ENCODE results near the gene DLGAP4. TPM values are rescaled to one million over a fixed set of nuclear protein-coding genes. Genes with fewer than 3 reads are reported as not detected.

The DLGAP4 gene
- total and polyA plus RNA-seq, 2 donors = 17.2 to 61.3 TPM

- DNase-seq (ENCODE audit: extremely low spot score) = no peak
- H3K27ac ChIP-seq (ENCODE audit: low read depth) = no peak overlapping the region
- 63% methylated on average over 12 of the region's 12 CpGs for WGBS
- no peak overlapping the region for H3K4me3 ChIP-seq (ENCODE audit: low read depth, low read length)
- H3K36me3 ChIP-seq (ENCODE audit: insufficient read depth) = no peaks in the 10 kb centered on the region
- no peaks in the 10 kb centered on the region for H3K4me1 ChIP-seq (ENCODE audit: insufficient read depth)
Measured at GRCh38 chr20:36319356-36320260, 13.5 kb downstream of the DLGAP4 start.

DNA sequence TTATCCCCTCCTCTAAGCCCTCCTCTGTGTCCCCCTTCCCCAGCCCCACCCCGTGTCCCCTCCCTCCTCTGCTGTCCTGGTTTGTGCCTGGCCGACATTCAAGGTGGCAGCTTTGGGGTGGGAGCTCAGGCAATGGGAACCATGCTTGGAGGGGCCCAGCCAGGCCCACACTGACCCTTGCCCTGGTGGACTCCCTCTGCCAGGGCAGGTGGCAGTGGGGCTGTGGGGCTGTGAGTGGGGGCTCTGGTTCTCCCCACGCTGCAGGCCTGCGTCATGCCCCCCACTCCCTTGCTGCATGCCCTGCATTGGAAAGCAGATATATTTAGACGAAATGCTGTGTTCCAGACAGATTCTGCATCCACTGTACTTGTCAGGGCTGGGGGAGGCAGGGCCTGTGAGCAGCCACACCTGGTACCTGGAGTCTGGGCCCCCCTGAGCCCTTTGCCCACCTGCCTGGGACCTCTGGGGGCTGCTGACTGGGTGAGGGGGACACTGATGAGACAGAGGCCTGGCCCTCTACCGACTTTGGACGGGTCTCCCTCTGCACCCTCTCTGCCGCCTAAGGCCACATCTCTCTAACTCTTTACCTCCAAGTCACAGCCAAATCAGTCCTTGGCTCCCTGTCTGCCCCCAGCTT, 14.2 kb downstream of the DLGAP4 start:
- H3K4me3 ChIP-seq (ENCODE audit: low read depth, low read length) = no peak overlapping the region
- WGBS = 57% methylated on average over 8 of the region's 8 CpGs

DNA sequence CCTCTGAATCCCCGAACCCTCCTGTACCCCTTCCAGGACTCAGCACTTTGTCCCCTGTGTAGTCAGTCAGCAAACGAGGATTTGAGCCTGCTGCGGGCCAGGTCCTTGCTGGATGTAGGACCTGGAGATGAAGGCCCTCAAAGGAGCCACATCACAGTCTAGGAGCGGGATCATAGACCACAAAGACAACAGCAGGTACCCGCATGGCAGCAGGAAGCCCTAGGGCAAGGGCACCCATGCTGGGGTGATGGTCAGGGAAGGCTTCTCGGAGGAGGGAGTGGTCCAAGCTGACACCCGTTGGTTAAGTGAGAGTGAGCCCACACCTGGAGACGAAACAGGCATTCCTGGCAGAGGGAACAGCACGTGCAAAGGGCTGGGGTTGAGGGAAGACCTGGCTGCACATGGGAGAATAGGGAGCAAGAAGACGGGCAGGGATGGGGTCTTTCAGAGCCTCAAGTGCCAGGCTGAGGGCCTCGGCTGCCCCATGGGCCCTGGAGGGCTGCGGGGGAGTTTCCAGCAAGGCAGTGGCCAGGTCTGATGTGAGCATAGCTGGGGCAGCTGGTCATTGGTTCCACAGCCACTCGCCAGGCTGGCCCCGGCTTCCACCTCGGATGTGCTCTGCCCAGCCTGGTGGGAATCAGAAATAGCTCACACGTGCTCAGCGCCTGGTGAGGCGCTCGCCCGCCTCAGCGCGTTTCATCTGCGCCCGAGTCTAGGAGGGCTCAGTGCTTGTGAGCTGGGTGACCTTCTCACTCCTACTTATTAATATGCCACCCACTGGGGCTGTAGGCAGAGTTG, 15.0 kb downstream of the DLGAP4 start:
- H3K36me3 ChIP-seq (ENCODE audit: insufficient read depth) = no peaks in the 10 kb centered on the region
- no peaks in the 10 kb centered on the region for H3K4me1 ChIP-seq (ENCODE audit: insufficient read depth)
- 81% methylated on average over 24 of the region's 24 CpGs for WGBS
- H3K27ac ChIP-seq (ENCODE audit: low read depth) = no peak overlapping the region
- H3K4me3 ChIP-seq (ENCODE audit: low read depth, low read length) = no peak overlapping the region
- no peak for DNase-seq (ENCODE audit: extremely low spot score)

More for the DNA sequence above, 14.2 kb downstream of the DLGAP4 start:
- no peak for DNase-seq (ENCODE audit: extremely low spot score)
- Histone ChIP-seq H3K36me3 (ENCODE audit: insufficient read depth) (no peaks in the 10 kb centered on the region), H3K4me1 (ENCODE audit: insufficient read depth) (no peaks in the 10 kb centered on the region), H3K27ac (ENCODE audit: low read depth) (no peak overlapping the region)

- Histone ChIP-seq H3K36me3 (ENCODE audit: insufficient read depth) (no peaks in the 10 kb centered on the region), H3K4me3 (ENCODE audit: low read depth, low read length) (no peak overlapping the region), H3K4me1 (ENCODE audit: insufficient read depth) (no peaks in the 10 kb centered on the region), H3K27ac (ENCODE audit: low read depth) (no peak overlapping the region)
- DNase-seq (ENCODE audit: extremely low spot score) = no peak
- WGBS = 64% methylated on average over 5 of the region's 5 CpGs
Measured at GRCh38 chr20:36322131-36322530, 16.0 kb downstream of the DLGAP4 start.

GRCh38 chr20:36330091-36330490, 24.0 kb downstream of the DLGAP4 start:
- no peak overlapping the region for H3K27ac ChIP-seq (ENCODE audit: low read depth)
- no peak for DNase-seq (ENCODE audit: extremely low spot score)
- 79% methylated on average over 5 of the region's 5 CpGs for WGBS
- H3K4me1 ChIP-seq (ENCODE audit: insufficient read depth) = no peaks in the 10 kb centered on the region
- no peak overlapping the region for H3K4me3 ChIP-seq (ENCODE audit: low read depth, low read length)
- no peaks in the 10 kb centered on the region for H3K36me3 ChIP-seq (ENCODE audit: insufficient read depth)

GRCh38 chr20:36331209-36331608, 25.1 kb downstream of the DLGAP4 start:
- WGBS = 19% methylated on average over 7 of the region's 7 CpGs
- no peak for DNase-seq (ENCODE audit: extremely low spot score)
- Histone ChIP-seq H3K27ac (ENCODE audit: low read depth) (no peak overlapping the region), H3K4me1 (ENCODE audit: insufficient read depth) (no peaks in the 10 kb centered on the region), H3K36me3 (ENCODE audit: insufficient read depth) (no peaks in the 10 kb centered on the region), H3K4me3 (ENCODE audit: low read depth, low read length) (no peak overlapping the region)

GRCh38 chr20:36333841-36334240, 27.7 kb downstream of the DLGAP4 start:
- Histone ChIP-seq H3K4me1 (ENCODE audit: insufficient read depth) (no peaks in the 10 kb centered on the region), H3K27ac (ENCODE audit: low read depth) (no peak overlapping the region), H3K36me3 (ENCODE audit: insufficient read depth) (no peaks in the 10 kb centered on the region), H3K4me3 (ENCODE audit: low read depth, low read length) (no peak overlapping the region)
- WGBS = 78% methylated on average over 5 of the region's 5 CpGs
- DNase-seq (ENCODE audit: extremely low spot score) = no peak

DNA sequence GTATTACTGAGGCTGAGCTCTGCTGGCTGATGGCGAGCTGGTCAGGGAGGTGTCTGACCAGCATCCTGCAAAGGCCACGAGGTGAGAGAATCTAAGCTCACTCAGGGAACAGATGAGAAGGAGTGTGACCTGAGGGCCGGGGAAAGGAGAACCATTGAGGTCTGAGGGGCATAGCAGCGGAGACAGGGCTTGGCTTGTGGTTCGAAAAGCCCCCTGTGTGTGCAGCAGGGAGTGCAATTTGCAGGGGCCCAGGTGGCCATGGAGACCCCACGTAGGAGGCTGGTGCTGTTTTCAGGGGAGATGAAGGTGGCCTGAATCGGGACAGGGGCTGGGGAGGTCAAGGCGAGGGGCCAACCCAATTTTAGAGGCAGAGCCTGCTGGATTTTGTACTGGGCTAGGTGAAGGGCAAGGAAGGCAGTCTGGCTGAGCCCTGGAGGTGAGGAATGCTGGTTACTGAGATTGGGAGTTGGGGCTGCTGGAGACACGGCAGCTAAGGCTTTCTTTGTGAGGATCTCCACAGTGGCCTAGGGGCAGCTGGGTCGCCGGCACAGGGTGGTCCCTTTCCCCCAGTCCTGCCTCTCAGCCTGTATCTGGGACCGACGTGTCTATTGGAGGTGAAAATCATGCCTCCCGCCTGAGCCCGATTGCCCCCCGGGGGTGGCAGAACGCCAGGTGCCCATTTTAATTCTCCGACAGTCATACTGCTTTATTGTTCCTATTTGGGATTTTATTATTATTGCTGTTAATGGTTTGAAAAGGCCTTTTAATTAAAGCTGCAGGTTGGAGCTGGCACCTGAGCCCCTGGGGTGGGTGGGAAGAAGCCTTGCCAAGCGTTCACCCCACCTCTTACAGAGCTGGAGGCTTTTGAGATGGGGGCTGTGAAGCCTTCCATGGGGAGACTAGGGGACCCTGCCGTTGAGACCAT, 28.4 kb downstream of the DLGAP4 start:
- 53% methylated on average over 20 of the region's 20 CpGs for WGBS
- Histone ChIP-seq H3K36me3 (ENCODE audit: insufficient read depth) (no peaks in the 10 kb centered on the region), H3K27ac (ENCODE audit: low read depth) (no peak overlapping the region), H3K4me3 (ENCODE audit: low read depth, low read length) (no peak overlapping the region), H3K4me1 (ENCODE audit: insufficient read depth) (no peaks in the 10 kb centered on the region)
- no peak for DNase-seq (ENCODE audit: extremely low spot score)

DNA sequence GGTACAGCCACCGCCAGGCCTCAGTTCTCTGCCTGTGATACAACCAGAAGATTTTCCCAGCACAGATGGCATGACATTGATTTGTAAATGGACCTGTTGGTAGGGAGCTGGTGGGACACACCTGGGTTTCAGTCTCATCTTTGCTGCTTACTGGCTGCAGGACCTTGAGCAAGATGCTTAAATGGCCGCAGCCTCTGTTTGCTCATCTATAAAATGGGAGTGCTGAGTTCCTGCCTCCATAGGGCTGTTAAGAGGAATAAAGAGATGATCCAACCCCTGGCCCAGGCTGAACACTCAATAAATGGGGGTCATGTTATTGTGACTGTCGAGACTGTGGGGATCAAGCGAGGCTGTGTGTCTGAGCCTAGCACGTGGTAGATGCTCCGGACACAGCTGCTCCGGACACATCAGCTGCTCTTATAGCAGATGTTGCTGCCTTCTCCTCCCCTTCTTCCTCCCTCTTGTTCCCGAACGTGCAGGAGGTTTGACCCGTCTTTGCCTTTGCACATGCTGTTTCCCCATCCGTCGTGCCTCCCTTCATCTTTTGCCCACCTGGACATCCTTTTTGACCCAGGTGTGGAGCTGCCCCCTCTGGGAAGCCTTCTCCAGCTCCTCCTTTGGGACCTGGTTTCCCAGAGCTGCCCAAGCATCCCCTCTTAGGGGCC, 29.2 kb downstream of the DLGAP4 start:
- no peaks in the 10 kb centered on the region for H3K4me1 ChIP-seq (ENCODE audit: insufficient read depth)
- no peak overlapping the region for H3K4me3 ChIP-seq (ENCODE audit: low read depth, low read length)
- WGBS = 84% methylated on average over 12 of the region's 12 CpGs
- H3K27ac ChIP-seq (ENCODE audit: low read depth) = no peak overlapping the region
- DNase-seq (ENCODE audit: extremely low spot score) = no peak
- H3K36me3 ChIP-seq (ENCODE audit: insufficient read depth) = no peaks in the 10 kb centered on the region

- WGBS = 73% methylated on average over 4 of the region's 4 CpGs
- Histone ChIP-seq H3K4me3 (ENCODE audit: low read depth, low read length) (no peak overlapping the region), H3K36me3 (ENCODE audit: insufficient read depth) (no peaks in the 10 kb centered on the region), H3K27ac (ENCODE audit: low read depth) (no peak overlapping the region), H3K4me1 (ENCODE audit: insufficient read depth) (no peaks in the 10 kb centered on the region)
- no peak for DNase-seq (ENCODE audit: extremely low spot score)
Measured at GRCh38 chr20:36336204-36336603, 30.1 kb downstream of the DLGAP4 start.

DNA sequence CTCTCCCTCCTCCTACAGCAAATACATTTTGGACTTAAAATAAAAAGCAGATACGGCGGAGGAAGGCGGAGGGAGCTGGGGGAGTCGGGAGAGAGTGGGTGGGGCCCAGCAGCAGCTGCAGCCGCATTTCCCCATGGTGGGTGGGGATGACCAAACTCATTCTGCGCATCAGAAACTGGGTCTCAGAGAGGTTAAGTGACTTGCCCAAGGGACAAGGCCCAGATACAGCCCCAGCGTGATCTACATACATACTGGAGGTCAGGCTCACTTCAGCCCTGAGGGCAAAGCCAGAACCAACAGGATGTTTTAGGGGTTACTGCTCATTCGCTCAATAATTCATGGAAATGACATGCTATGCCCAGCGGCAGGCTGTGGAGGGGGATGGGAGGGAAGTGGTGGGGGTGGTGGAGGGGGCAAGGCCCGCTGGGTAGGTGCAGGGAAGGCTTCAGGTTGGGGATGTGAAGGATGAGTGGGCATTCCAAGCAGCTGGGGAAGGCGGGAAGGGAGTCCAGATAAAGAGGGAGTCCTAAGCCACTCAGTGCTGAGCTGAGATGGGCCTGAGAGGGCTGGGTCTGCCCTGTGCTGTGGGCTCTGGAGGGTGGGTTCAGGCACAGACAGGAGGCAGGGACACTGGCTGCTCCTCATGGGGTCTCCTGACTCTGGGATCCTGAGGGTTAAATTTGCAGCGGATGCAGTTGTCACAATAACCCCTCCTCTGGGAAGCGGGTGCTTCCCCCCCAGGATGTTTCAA, 31.0 kb downstream of the DLGAP4 start:
- no peak for DNase-seq (ENCODE audit: extremely low spot score)

GRCh38 chr20:36337886-36338285, 31.7 kb downstream of the DLGAP4 start:
- no peak overlapping the region for H3K27ac ChIP-seq (ENCODE audit: low read depth)
- 66% methylated on average over 4 of the region's 4 CpGs for WGBS
- no peaks in the 10 kb centered on the region for H3K36me3 ChIP-seq (ENCODE audit: insufficient read depth)
- no peak overlapping the region for H3K4me3 ChIP-seq (ENCODE audit: low read depth, low read length)
- no peak for DNase-seq (ENCODE audit: extremely low spot score)
- no peaks in the 10 kb centered on the region for H3K4me1 ChIP-seq (ENCODE audit: insufficient read depth)

More for the DNA sequence above, 31.0 kb downstream of the DLGAP4 start:
- Histone ChIP-seq H3K4me1 (ENCODE audit: insufficient read depth) (no peaks in the 10 kb centered on the region), H3K27ac (ENCODE audit: low read depth) (no peak overlapping the region), H3K4me3 (ENCODE audit: low read depth, low read length) (no peak overlapping the region), H3K36me3 (ENCODE audit: insufficient read depth) (no peaks in the 10 kb centered on the region)
- 31% methylated on average over 13 of the region's 13 CpGs for WGBS

Measured in urinary bladder (tissue), 4 donors.